Activated naive CD4-positive, alpha-beta T cell treated with anti-CD3 and anti-CD28 coated beads, Interleukin-2, amount 50 U/mL, for 16 hours (primary cell): Measurements from ENCODE around the gene USP17L11.
"Not testable (repeated sequence)": the region's sequence is repeated elsewhere in the genome, so short reads cannot be mapped to it uniquely, and the experiment has no call there.

ENCODE experiments used
- DNase-seq: peaks from one replicate; pipeline ENCODE4 v3.0.0-alpha.2; 2020

Gene USP17L11, protein sequence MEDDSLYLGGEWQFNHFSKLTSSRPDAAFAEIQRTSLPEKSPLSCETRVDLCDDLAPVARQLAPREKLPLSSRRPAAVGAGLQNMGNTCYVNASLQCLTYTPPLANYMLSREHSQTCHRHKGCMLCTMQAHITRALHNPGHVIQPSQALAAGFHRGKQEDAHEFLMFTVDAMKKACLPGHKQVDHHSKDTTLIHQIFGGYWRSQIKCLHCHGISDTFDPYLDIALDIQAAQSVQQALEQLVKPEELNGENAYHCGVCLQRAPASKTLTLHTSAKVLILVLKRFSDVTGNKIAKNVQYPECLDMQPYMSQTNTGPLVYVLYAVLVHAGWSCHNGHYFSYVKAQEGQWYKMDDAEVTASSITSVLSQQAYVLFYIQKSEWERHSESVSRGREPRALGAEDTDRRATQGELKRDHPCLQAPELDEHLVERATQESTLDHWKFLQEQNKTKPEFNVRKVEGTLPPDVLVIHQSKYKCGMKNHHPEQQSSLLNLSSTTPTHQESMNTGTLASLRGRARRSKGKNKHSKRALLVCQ

DNA sequence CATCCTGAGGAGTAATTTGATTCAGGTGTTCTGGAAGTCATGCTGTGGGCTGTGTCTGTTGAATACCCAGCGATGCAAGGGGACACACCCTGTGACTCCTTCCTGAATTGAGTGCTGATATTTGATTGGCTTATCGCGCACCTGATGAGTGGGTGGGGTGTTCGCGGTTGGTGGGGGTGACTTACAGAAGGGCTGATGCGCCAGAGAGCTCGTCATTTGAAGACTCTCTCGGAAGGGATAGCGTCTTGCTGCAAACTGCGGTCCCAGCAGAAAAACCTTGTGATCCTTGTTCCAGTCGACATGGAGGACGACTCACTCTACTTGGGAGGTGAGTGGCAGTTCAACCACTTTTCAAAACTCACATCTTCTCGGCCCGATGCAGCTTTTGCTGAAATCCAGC is at the start of gene USP17L11:
TSS of gene USP17L11 (plus strand) at position 301 of the 400 bp plus-strand sequence. CDS start at position 301, 0 bp downstream.
- not testable (repeated sequence) for DNase-seq

DNA sequence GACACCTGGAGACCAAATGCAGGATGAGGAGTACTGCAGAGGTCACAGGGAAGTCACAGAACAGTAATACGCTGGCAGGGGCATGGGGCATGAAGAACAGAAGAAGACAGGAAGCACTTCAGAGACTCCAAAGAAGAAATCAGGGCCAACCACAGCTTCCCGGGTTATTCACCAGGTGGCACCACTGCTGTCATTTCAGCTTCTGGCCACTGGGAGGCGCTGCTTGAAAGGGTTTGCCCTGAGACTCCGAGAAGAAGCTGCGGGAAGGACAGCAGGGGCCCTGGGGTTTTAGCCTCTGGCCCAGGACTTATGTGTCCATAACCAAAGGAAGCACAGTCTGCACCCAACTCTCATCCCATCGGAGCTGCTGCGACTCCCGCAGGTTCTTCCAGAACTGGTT is 49.2 kb upstream of the USP17L11 start:
- not testable (repeated sequence) for DNase-seq

DNA sequence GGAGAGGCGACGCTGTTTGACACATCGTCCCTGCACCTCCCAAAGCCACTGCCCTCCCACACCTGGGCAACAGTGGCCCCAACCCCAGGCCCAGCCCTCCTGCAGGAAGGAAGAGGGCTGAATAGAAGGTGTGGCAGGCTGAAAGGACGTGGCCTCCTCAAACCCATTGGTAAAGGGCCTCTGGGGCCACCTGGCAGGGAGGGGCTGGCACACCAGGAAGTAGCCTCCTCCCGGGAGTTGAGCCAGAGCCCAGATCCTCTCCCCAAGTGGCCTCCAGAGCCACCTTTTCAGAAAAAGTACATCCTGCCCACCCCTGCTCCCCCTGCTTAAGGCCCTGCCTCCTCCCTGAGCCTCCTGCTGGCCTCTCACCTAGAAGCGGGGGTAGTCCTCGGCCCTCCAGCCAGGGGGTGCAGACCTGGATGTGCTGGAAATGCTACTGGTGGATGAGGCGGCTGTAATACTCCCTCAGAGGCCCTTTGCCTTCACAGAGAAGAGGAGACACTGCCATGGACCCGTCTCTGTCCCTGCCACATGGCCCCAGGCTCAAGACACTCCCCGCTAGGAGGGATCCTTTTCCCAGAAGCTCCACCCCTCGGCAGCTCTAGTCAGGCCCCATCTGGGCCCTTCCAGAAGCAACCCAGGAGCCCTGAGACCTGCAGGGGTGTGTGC is 45.3 kb upstream of the USP17L11 start, which contains the start of gene FAM90A26:
TSS of gene FAM90A26 (plus strand) at position 619 of the 669 bp plus-strand sequence. CDS start 2,764 bp downstream, outside the sequence.
- DNase-seq = not testable (repeated sequence)

DNA sequence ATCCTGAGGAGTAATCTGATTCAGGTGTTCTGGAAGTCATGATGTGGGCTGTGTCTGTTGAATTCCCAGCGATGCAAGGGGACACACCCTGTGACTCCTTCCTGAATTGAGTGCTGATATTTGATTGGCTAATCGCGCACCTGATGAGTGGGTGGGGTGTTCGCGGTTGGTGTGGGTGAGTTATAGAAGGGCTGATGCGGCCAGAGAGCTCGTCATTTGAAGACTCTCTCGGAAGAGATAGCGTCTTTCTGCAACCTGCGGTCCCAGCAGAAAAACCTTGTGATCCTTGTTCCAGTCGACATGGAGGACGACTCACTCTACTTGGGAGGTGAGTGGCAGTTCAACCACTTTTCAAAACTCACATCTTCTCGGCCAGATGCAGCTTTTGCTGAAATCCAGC is 4.8 kb upstream of the USP17L11 start, which contains the start of gene USP17L10:
TSS of gene USP17L10 (plus strand) at position 301 of the 400 bp plus-strand sequence. CDS start at position 301, 0 bp downstream.
- not testable (repeated sequence) for DNase-seq

DNA sequence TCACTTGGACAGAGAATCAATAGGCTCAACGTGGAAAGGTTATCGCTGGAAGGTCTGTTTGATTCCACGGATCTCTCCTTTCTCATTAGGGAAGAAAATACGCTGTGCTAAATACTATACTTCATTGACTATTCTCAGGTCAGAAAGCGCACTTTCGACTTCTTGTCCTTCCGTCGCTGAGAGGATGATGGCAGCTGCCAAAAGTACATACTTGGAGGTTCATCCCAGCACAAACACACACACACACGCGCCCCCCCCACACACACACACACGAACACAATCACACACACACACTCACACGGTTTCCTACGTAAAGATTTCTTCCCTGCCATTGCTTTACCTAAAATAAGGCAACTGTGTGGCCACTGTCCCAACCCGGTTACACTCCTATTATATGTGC is 504 bp upstream of the USP17L11 start:
- DNase-seq = not testable (repeated sequence)

DNA sequence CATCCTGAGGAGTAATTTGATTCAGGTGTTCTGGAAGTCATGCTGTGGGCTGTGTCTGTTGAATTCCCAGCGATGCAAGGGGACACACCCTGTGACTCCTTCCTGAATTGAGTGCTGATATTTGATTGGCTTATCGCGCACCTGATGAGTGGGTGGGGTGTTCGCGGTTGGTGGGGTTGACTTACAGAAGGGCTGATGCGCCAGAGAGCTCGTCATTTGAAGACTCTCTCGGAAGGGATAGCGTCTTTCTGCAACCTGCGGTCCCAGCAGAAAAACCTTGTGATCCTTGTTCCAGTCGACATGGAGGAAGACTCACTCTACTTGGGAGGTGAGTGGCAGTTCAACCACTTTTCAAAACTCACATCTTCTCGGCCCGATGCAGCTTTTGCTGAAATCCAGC is 4.6 kb downstream of the USP17L11 start, which contains the start of gene USP17L12:
TSS of gene USP17L12 (plus strand) at position 301 of the 400 bp plus-strand sequence. CDS start at position 301, 0 bp downstream.
- DNase-seq = not testable (repeated sequence)

DNA sequence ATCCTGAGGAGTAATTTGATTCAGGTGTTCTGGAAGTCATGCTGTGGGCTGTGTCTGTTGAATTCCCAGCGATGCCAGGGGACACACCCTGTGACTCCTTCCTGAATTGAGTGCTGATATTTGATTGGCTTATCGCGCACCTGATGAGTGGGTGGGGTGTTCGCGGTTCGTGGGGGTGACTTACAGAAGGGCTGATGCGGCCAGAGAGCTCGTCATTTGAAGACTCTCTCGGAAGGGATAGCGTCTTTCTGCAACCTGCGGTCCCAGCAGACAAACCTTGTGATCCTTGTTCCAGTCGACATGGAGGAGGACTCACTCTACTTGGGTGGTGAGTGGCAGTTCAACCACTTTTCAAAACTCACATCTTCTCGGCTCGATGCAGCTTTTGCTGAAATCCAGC is 9.4 kb downstream of the USP17L11 start, which contains the start of gene USP17L13:
TSS of gene USP17L13 (plus strand) at position 301 of the 400 bp plus-strand sequence. CDS start at position 301, 0 bp downstream.
- not testable (repeated sequence) for DNase-seq

DNA sequence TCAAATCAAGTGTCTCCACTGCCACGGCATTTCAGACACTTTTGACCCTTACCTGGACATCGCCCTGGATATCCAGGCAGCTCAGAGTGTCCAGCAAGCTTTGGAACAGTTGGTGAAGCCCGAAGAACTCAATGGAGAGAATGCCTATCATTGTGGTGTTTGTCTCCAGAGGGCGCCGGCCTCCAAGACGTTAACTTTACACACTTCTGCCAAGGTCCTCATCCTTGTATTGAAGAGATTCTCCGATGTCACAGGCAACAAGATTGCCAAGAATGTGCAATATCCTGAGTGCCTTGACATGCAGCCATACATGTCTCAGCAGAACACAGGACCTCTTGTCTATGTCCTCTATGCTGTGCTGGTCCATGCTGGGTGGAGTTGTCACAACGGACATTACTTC is 15.0 kb downstream of the USP17L11 start:
- DNase-seq = not testable (repeated sequence)

DNA sequence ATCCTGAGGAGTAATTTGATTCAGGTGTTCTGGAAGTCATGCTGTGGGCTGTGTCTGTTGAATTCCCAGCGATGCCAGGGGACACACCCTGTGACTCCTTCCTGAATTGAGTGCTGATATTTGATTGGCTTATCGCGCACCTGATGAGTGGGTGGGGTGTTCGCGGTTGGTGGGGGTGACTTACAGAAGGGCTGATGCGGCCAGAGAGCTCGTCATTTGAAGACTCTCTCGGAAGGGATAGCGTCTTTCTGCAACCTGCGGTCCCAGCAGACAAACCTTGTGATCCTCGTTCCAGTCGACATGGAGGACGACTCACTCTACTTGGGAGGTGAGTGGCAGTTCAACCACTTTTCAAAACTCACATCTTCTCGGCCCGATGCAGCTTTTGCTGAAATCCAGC is 18.9 kb downstream of the USP17L11 start, which contains the start of gene USP17L15:
TSS of gene USP17L15 (plus strand) at position 301 of the 400 bp plus-strand sequence. CDS start at position 301, 0 bp downstream.
- not testable (repeated sequence) for DNase-seq

DNA sequence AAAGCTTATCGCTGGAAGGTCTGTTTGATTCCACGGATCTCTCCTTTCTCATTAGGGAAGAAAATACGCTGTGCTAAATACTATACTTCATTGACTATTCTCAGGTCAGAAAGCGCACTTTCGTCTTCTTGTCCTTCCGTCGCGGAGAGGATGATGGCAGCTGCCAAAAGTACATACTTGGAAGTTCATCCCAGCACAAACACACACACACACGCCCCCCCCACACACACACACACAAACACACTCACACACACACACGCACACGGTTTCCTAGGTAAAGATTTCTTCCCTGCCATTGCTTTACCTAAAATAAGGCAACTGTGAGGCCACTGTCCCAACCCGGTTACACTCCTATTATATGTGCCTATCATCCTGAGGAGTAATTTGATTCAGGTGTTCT is 23.3 kb downstream of the USP17L11 start:
- DNase-seq = not testable (repeated sequence)

DNA sequence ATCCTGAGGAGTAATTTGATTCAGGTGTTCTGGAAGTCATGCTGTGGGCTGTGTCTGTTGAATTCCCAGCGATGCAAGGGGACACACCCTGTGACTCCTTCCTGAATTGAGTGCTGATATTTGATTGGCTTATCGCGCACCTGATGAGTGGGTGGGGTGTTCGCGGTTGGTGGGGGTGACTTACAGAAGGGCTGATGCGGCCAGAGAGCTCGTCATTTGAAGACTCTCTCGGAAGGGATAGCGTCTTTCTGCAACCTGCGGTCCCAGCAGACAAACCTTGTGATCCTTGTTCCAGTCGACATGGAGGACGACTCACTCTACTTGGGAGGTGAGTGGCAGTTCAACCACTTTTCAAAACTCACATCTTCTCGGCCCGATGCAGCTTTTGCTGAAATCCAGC is 28.4 kb downstream of the USP17L11 start, which contains the start of gene USP17L17:
TSS of gene USP17L17 (plus strand) at position 301 of the 400 bp plus-strand sequence. CDS start at position 301, 0 bp downstream.
- DNase-seq = not testable (repeated sequence)

DNA sequence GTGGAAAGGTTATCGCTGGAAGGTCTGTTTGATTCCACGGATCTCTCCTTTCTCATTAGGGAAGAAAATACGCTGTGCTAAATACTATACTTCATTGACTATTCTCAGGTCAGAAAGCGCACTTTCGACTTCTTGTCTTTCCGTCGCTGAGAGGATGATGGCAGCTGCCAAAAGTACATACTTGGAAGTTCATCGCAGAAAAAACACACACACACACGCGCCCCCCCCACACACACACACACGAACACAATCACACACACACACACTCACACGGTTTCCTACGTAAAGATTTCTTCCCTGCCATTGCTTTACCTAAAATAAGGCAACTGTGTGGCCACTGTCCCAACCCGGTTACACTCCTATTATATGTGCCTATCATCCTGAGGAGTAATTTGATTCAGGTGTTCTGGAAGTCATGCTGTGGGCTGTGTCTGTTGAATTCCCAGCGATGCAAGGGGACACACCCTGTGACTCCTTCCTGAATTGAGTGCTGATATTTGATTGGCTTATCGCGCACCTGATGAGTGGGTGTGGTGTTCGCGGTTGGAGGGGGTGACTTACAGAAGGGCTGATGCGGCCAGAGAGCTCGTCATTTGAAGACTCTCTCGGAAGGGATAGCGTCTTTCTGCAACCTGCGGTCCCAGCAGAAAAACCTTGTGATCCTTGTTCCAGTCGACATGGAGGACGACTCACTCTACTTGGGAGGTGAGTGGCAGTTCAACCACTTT is 32.9 kb downstream of the USP17L11 start, which contains the start of gene USP17L18:
TSS of gene USP17L18 (plus strand) at position 678 of the 728 bp plus-strand sequence. CDS start at position 678, 0 bp downstream.
- DNase-seq = not testable (repeated sequence)

DNA sequence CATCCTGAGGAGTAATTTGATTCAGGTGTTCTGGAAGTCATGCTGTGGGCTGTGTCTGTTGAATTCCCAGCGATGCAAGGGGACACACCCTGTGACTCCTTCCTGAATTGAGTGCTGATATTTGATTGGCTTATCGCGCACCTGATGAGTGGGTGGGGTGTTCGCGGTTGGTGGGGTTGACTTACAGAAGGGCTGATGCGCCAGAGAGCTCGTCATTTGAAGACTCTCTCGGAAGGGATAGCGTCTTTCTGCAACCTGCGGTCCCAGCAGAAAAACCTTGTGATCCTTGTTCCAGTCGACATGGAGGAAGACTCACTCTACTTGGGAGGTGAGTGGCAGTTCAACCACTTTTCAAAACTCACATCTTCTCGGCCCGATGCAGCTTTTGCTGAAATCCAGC is 37.9 kb downstream of the USP17L11 start, which contains the start of gene USP17L19:
TSS of gene USP17L19 (plus strand) at position 301 of the 400 bp plus-strand sequence. CDS start at position 301, 0 bp downstream.
- DNase-seq = not testable (repeated sequence)

DNA sequence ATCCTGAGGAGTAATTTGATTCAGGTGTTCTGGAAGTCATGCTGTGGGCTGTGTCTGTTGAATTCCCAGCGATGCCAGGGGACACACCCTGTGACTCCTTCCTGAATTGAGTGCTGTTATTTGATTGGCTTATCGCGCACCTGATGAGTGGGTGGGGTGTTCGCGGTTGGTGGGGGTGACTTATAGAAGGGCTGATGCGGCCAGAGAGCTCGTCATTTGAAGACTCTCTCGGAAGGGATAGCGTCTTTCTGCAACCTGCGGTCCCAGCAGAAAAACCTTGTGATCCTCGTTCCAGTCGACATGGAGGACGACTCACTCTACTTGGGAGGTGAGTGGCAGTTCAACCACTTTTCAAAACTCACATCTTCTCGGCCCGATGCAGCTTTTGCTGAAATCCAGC is 42.6 kb downstream of the USP17L11 start, which contains the start of gene USP17L20:
TSS of gene USP17L20 (plus strand) at position 301 of the 400 bp plus-strand sequence. CDS start at position 301, 0 bp downstream.
- not testable (repeated sequence) for DNase-seq

DNA sequence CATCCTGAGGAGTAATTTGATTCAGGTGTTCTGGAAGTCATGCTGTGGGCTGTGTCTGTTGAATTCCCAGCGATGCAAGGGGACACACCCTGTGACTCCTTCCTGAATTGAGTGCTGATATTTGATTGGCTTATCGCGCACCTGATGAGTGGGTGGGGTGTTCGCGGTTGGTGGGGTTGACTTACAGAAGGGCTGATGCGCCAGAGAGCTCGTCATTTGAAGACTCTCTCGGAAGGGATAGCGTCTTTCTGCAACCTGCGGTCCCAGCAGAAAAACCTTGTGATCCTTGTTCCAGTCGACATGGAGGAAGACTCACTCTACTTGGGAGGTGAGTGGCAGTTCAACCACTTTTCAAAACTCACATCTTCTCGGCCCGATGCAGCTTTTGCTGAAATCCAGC is 47.4 kb downstream of the USP17L11 start, which contains the start of gene USP17L21:
TSS of gene USP17L21 (plus strand) at position 301 of the 400 bp plus-strand sequence. CDS start at position 301, 0 bp downstream.
- not testable (repeated sequence) for DNase-seq
